GM19452 (cell line): ENCODE data around the gene LURAP1L.

Experiments used
- ATAC-seq: cut with Tn5 transposase; IDR thresholded peaks from one replicate; pipeline ENCODE4 v1.9.1; 2021; ENCODE audit not compliant: unreplicated experiment

LURAP1L gene

GRCh38 chr9:12774861-12775678, at the start of gene LURAP1L:
Gene LURAP1L (plus strand): TSS chr9:12775020. CDS start chr9:12775716, 696 bp downstream.
- no peak for ATAC-seq

- no peak for ATAC-seq
Measured at GRCh38 chr9:12726795-12727194, 48.0 kb upstream of the LURAP1L start.

- ATAC-seq, result no peak
Measured at GRCh38 chr9:12730198-12730597, 44.6 kb upstream of the LURAP1L start.

- ATAC-seq, result no peak
Measured at GRCh38 chr9:12730927-12731326, 43.9 kb upstream of the LURAP1L start.

GRCh38 chr9:12732971-12733370, 41.8 kb upstream of the LURAP1L start:
- ATAC-seq, result no peak

- no peak for ATAC-seq
Measured at GRCh38 chr9:12735665-12736064, 39.2 kb upstream of the LURAP1L start.

GRCh38 chr9:12737871-12738270, 36.9 kb upstream of the LURAP1L start:
- ATAC-seq, result no peak

GRCh38 chr9:12739014-12739652, 35.7 kb upstream of the LURAP1L start:
- no peak for ATAC-seq

- ATAC-seq, result no peak
Measured at GRCh38 chr9:12740845-12741244, 34.0 kb upstream of the LURAP1L start.

GRCh38 chr9:12748016-12748415, 26.8 kb upstream of the LURAP1L start:
- ATAC-seq, result no peak

- no peak for ATAC-seq
Measured at GRCh38 chr9:12748954-12749353, 25.9 kb upstream of the LURAP1L start.

- no peak for ATAC-seq
Measured at GRCh38 chr9:12753931-12754330, 20.9 kb upstream of the LURAP1L start.

GRCh38 chr9:12759761-12760160, 15.1 kb upstream of the LURAP1L start:
- no peak for ATAC-seq

- ATAC-seq, result no peak
Measured at GRCh38 chr9:12760758-12761157, 14.1 kb upstream of the LURAP1L start.

GRCh38 chr9:12764150-12764549, 10.7 kb upstream of the LURAP1L start:
- ATAC-seq, result no peak

- ATAC-seq, result no peak
Measured at GRCh38 chr9:12765088-12765798, 9.6 kb upstream of the LURAP1L start.

- no peak for ATAC-seq
Measured at GRCh38 chr9:12766357-12766756, 8.5 kb upstream of the LURAP1L start.

GRCh38 chr9:12770261-12770660, 4.6 kb upstream of the LURAP1L start:
- ATAC-seq, result no peak

GRCh38 chr9:12771891-12772290, 2.9 kb upstream of the LURAP1L start:
- no peak for ATAC-seq

- ATAC-seq, result no peak
Measured at GRCh38 chr9:12773562-12773961, 1.3 kb upstream of the LURAP1L start.

- peak; percentile 68 for ATAC-seq
Measured at GRCh38 chr9:12775679-12776512, 1.1 kb downstream of the LURAP1L start.
